ENCODE results near the gene NKAPL. TPM values are rescaled to one million over a fixed set of nuclear protein-coding genes. Genes with fewer than 3 reads are reported as not detected.

NKAPL gene
- polyA plus RNA-seq, 2 of the 4 experiments (the other 2 are of a cell fraction), result not detected

GRCh38 chr6:28266563-28266961, 7.5 kb downstream of the NKAPL start:
- ChIA-PET POLR2A (interaction anchor here (0.6 to 1.6 kb wide), 10 partner anchors 14 to 715 kb away, joined by 3 to 25 read pairs (median 6); partner anchors contain the start of genes PGBD1, ZKSCAN3, ZKSCAN4 and ZSCAN31), CTCF (interaction anchor here (1.3 to 1.7 kb wide), 2 partner anchors 32 to 89 kb away, joined by 4 to 6 read pairs; no protein-coding TSS in a partner anchor)
- 0% methylated on average over 5 of the region's 5 CpGs for WGBS (ENCODE audit: missing lambda C conversion rate)
- H3K4me1 ChIP-seq, result peaks cover 25% of the 10 kb centered on the region
- no peaks in the 10 kb centered on the region for H3K9me3 ChIP-seq
- H3K27ac ChIP-seq, result peak overlapping the region; percentile 93 to 96
- H3K4me3 ChIP-seq, result peak overlapping the region; percentile 68
- H3K4me2 ChIP-seq, result peak overlapping the region; percentile 69
- TF ChIP-seq CHD2 (IDR thresholded peaks at IDR 0.05; ENCODE audit: low read length, partially characterized antibody), result no peak
- TF ChIP-seq CBX8 (IDR thresholded peaks at IDR 0.05), result no peak
- no peak for TF ChIP-seq JUN (IDR thresholded peaks at IDR 0.05)
- TF ChIP-seq POLR2AphosphoS2 (conservative IDR thresholded peaks at IDR 0.05; ENCODE audit: low read length), result no peak
- no peak for TF ChIP-seq USF2 (IDR thresholded peaks at IDR 0.05)
- no peak for TF ChIP-seq NPAS2 (CRISPR knock-in tag; IDR thresholded peaks at IDR 0.05; ENCODE audit: borderline replicate concordance)
- TF ChIP-seq ZC3H11A (IDR thresholded peaks at IDR 0.05), result no peak
- TF ChIP-seq ZSCAN20 (CRISPR knock-in tag; IDR thresholded peaks at IDR 0.05), result no peak
- TF ChIP-seq MAX (IDR thresholded peaks at IDR 0.05), result no peak
- no peak for TF ChIP-seq SREBF2 (IDR thresholded peaks at IDR 0.05)
- no peak for TF ChIP-seq RFX5 (IDR thresholded peaks at IDR 0.05)
- no peak for TF ChIP-seq RARB (CRISPR knock-in tag; IDR thresholded peaks at IDR 0.05)
- TF ChIP-seq KDM1A (IDR thresholded peaks at IDR 0.05; ENCODE audit: low read depth), result no peak
- no peak for TF ChIP-seq EP300 (IDR thresholded peaks at IDR 0.05)
- no peak for TF ChIP-seq CTCF (IDR thresholded peaks at IDR 0.05)
- TF ChIP-seq ESRRA (IDR thresholded peaks at IDR 0.05; ENCODE audit: borderline replicate concordance, low read length), result no peak
- no peak for TF ChIP-seq TFCP2L1 (CRISPR knock-in tag; IDR thresholded peaks at IDR 0.05)
- no peak for DNase-seq (ENCODE audit: low read depth in 1 of 2, low spot score in 1 of 2)
- no peak for FAIRE-seq
- ATAC-seq, result no peak

GRCh38 chr6:28266962-28267694, 8.0 kb downstream of the NKAPL start, which contains the start of gene ZSCAN26:
Gene ZSCAN26, plus strand, starts transcription at chr6:28267143. Its CDS starts 4,777 bp downstream, at chr6:28271920.
- Histone ChIP-seq H3K9me3 (no peaks in the 10 kb centered on the region), H3K4me1 (peaks cover 25% of the 10 kb centered on the region), H3K4me3 (peak within 1 kb of the TSS; percentile 68), H3K27ac (peak within 1 kb of the TSS; percentile 93 to 96), H3K4me2 (peak within 1 kb of the TSS; percentile 69)
- ChIA-PET POLR2A (interaction anchor here (0.6 to 1.6 kb wide), 11 partner anchors 14 to 714 kb away, joined by 3 to 25 read pairs (median 6); partner anchors contain the start of genes PGBD1, ZKSCAN3, ZKSCAN4 and ZSCAN31), CTCF (interaction anchor here (1.7 kb wide), 1 partner anchor 89 kb away, joined by 6 read pairs; no protein-coding TSS in a partner anchor)
- FAIRE-seq, result no peak
- WGBS (ENCODE audit: missing lambda C conversion rate), result 0% methylated on average over 14 of the region's 32 CpGs
- peak; percentile 99 for ATAC-seq
- peak; percentile 67 to 91 for DNase-seq (ENCODE audit: low read depth in 1 of 2, low spot score in 1 of 2)
- no peak for TF ChIP-seq RAD21 (conservative IDR thresholded peaks at IDR 0.05 in 1 of 2, IDR thresholded peaks at IDR 0.05 in 1 of 2)
- no peak for TF ChIP-seq TFCP2L1 (CRISPR knock-in tag; IDR thresholded peaks at IDR 0.05)
- TF ChIP-seq CBX2 (IDR thresholded peaks at IDR 0.05; ENCODE audit: borderline replicate concordance, low read depth), result no peak
- TF ChIP-seq POLR2AphosphoS2 (conservative IDR thresholded peaks at IDR 0.05; ENCODE audit: low read length), result no peak
- no peak for TF ChIP-seq PBX3 (IDR thresholded peaks at IDR 0.05)
- TF ChIP-seq SMC3 (IDR thresholded peaks at IDR 0.05), result no peak
- TF ChIP-seq PHF8 (IDR thresholded peaks at IDR 0.05; ENCODE audit: borderline replicate concordance, low read depth), result peak; percentile 87
- TF ChIP-seq BCL3 (IDR thresholded peaks at IDR 0.05), result 0 out of 3 replicates have a peak, but pooled peaks have one; percentile 15
- TF ChIP-seq KDM5A (IDR thresholded peaks at IDR 0.05), result no peak
- TF ChIP-seq RNF2 (IDR thresholded peaks at IDR 0.05; ENCODE audit: borderline replicate concordance, low read depth), result no peak
- no peak for TF ChIP-seq RARB (CRISPR knock-in tag; IDR thresholded peaks at IDR 0.05)
- TF ChIP-seq ATOH8 (CRISPR knock-in tag; IDR thresholded peaks at IDR 0.05; ENCODE audit: low read depth), result no peak
- no peak for TF ChIP-seq EP300 (IDR thresholded peaks at IDR 0.05)
- TF ChIP-seq CHD2 (IDR thresholded peaks at IDR 0.05; ENCODE audit: low read length, partially characterized antibody), result no peak
- TF ChIP-seq FOSL2 (IDR thresholded peaks at IDR 0.05), result no peak
- no peak for TF ChIP-seq FOSL2 (CRISPR knock-in tag; IDR thresholded peaks at IDR 0.05)
- TF ChIP-seq HOXB13 (CRISPR knock-in tag; IDR thresholded peaks at IDR 0.05; ENCODE audit: low read depth), result no peak
- no peak for TF ChIP-seq HOXB5 (CRISPR knock-in tag; IDR thresholded peaks at IDR 0.05)
- no peak for TF ChIP-seq HES2 (IDR thresholded peaks at IDR 0.05)

Measured in A549 (cell line).